ENCODE results near the gene MINDY4. TPM values are rescaled to one million over a fixed set of nuclear protein-coding genes. Genes with fewer than 3 reads are reported as not detected.

MINDY4 gene
- total and polyA plus RNA-seq, 10 of the 15 experiments (the other 5 are each of a cell fraction or from before 2014, with no cell fraction given) = 0.10 to 0.90 (median 0.40) TPM

DNA sequence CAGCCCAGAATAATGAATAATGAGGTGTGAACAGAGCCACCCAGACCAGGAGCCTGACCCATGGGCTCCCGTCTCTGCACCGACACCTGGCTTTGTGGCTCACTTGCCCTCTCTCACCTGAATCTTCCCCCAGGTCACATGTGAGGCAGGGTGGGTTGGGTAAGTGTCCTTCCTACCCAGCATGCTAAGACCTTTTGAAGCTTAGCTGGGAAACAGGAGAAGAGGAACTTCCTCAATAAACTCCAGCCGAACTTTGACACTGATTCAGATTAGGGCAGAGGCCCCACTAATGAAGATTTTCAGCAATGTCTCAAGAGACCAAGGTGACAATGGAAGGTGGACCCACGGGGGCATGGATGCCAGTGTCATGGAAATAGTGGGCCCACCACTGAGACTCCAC lies 93.9 kb downstream of the MINDY4 start (continued):
- no peak for TF ChIP-seq TCF3 (IDR thresholded peaks at IDR 0.05; ENCODE audit: borderline replicate concordance, insufficient read depth, low read depth, low read length)
- no peak for TF ChIP-seq BCL3 (IDR thresholded peaks at IDR 0.05; ENCODE audit: borderline replicate concordance, insufficient read depth, low read depth, low read length, poor library complexity, severe bottlenecking)
- no peak for TF ChIP-seq WRNIP1 (IDR thresholded peaks at IDR 0.05; ENCODE audit: borderline replicate concordance, low read depth, low read length)
- TF ChIP-seq MEF2A (IDR thresholded peaks at IDR 0.05; ENCODE audit: insufficient read depth, low read depth, low read length) = no peak
- no peak for TF ChIP-seq CBX5 (IDR thresholded peaks at IDR 0.05; ENCODE audit: low read depth)
- TF ChIP-seq MXI1 (IDR thresholded peaks at IDR 0.05; ENCODE audit: low read depth, low read length) = no peak

DNA sequence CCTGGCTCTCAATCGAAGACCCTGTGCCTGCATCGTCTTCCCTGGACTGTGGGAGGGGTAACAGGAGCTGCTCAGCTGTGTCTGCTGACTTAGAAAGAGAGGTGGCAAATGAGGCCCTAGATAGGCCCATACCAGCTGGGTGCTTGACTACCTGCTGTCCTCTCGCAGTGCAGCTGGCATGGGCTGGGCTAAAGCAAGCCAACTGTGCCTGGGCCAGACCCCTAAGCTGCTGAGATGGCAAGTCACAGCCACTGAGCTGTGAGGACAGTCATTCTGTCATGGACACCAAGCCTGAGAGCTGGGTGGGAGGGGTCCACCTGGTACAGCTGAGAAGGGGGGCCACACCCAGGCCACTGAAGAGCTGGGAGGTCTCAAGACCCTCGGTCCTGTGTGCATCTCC lies 94.6 kb downstream of the MINDY4 start:
- Histone ChIP-seq H3K27me3 (replicated peaks in 1 of 2; ENCODE audit: control insufficient read depth in 2 of 2, insufficient read depth in 2 of 2, low read length in 1 of 2) (no peaks in the 10 kb centered on the region), H4K20me1 (ENCODE audit: control insufficient read depth, insufficient read depth) (no peaks in the 10 kb centered on the region; the same call in 1 of the 2 replicates), H3K36me3 (ENCODE audit: control insufficient read depth in 2 of 2, insufficient read depth in 2 of 2, low read length in 1 of 2) (no peaks in the 10 kb centered on the region), H3K4me1 (ENCODE audit: control insufficient read depth, insufficient read depth, low read length) (no peaks in the 10 kb centered on the region), H3K9me3 (replicated peaks; ENCODE audit: control insufficient read depth, insufficient read depth, low read length) (no peaks in the 10 kb centered on the region), H3K9ac (ENCODE audit: control insufficient read depth, insufficient read depth, low read length) (no peak overlapping the region), H3K79me2 (ENCODE audit: control insufficient read depth, insufficient read depth, low read length) (no peaks in the 10 kb centered on the region), H3K4me2 (ENCODE audit: control insufficient read depth, insufficient read depth) (no peak overlapping the region), H3K4me3 (no peak overlapping the region), H3K27ac (ENCODE audit: control insufficient read depth, insufficient read depth) (no peak overlapping the region), H2AFZ (ENCODE audit: control insufficient read depth, low read depth, low read length) (no peak overlapping the region)
- no peak for FAIRE-seq
- intact Hi-C loops (cut with micrococcal nuclease; ENCODE audit: unreplicated experiment) (no loop called here), in situ Hi-C loops (cut with MboI) (no loop called here)
- ATAC-seq = no peak
- TF ChIP-seq, protein P1, sequence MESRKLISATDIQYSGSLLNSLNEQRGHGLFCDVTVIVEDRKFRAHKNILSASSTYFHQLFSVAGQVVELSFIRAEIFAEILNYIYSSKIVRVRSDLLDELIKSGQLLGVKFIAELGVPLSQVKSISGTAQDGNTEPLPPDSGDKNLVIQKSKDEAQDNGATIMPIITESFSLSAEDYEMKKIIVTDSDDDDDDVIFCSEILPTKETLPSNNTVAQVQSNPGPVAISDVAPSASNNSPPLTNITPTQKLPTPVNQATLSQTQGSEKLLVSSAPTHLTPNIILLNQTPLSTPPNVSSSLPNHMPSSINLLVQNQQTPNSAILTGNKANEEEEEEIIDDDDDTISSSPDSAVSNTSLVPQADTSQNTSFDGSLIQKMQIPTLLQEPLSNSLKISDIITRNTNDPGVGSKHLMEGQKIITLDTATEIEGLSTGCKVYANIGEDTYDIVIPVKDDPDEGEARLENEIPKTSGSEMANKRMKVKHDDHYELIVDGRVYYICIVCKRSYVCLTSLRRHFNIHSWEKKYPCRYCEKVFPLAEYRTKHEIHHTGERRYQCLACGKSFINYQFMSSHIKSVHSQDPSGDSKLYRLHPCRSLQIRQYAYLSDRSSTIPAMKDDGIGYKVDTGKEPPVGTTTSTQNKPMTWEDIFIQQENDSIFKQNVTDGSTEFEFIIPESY (IDR thresholded peaks at IDR 0.05) = no peak
- TF ChIP-seq NFXL1 (IDR thresholded peaks at IDR 0.05; ENCODE audit: borderline replicate concordance) = no peak
- TF ChIP-seq CTCF (IDR thresholded peaks at IDR 0.05 in 2 of 3, conservative IDR thresholded peaks at IDR 0.05 in 1 of 3; ENCODE audit: control insufficient read depth in 2 of 3, extremely low read depth in 1 of 3, insufficient read depth in 1 of 3, low read depth in 3 of 3, low read length in 3 of 3) = no peak
- no peak for TF ChIP-seq EED (IDR thresholded peaks at IDR 0.05; ENCODE audit: low read depth)
- TF ChIP-seq, protein P2, sequence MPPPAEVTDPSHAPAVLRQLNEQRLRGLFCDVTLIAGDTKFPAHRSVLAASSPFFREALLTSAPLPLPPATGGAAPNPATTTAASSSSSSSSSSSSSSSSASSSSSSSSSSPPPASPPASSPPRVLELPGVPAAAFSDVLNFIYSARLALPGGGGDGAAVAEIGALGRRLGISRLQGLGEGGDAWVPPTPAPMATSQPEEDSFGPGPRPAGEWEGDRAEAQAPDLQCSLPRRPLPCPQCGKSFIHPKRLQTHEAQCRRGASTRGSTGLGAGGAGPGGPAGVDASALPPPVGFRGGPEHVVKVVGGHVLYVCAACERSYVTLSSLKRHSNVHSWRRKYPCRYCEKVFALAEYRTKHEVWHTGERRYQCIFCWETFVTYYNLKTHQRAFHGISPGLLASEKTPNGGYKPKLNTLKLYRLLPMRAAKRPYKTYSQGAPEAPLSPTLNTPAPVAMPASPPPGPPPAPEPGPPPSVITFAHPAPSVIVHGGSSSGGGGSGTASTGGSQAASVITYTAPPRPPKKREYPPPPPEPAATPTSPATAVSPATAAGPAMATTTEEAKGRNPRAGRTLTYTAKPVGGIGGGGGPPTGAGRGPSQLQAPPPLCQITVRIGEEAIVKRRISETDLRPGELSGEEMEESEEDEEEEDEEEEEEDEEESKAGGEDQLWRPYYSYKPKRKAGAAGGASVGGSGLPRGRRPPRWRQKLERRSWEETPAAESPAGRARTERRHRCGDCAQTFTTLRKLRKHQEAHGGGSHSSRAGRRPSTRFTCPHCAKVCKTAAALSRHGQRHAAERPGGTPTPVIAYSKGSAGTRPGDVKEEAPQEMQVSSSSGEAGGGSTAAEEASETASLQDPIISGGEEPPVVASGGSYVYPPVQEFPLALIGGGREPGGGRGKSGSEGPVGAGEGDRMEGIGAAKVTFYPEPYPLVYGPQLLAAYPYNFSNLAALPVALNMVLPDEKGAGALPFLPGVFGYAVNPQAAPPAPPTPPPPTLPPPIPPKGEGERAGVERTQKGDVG (CRISPR knock-in tag; IDR thresholded peaks at IDR 0.05) = no peak
- TF ChIP-seq ZNF274 (IDR thresholded peaks at IDR 0.05; ENCODE audit: insufficient read depth, insufficient read length) = no peak
- no peak for TF ChIP-seq SIX5 (IDR thresholded peaks at IDR 0.05; ENCODE audit: low read depth, low read length, severe bottlenecking)
- no peak for TF ChIP-seq SRF (IDR thresholded peaks at IDR 0.05; ENCODE audit: low read depth in 2 of 2, low read length in 2 of 2)
- no peak for TF ChIP-seq CHD4 (IDR thresholded peaks at IDR 0.05)
- ChIA-PET CTCF (no interaction called here), POLR2A (no interaction called here), SMC1A (ENCODE audit: uncharacterized antibody, unreplicated experiment) (no interaction called here), RAD21 (ENCODE audit: unreplicated experiment) (no interaction called here)
- 10% methylated on average over 4 of the region's 4 CpGs for WGBS (ENCODE audit: insufficient coverage, insufficient replicate concordance, low lambda C conversion rate, missing lambda C conversion rate)
- BruUV-seq (replicated peaks) = no TSS peak
- DNase-seq (ENCODE audit: low read depth, low spot score) = no peak
